Fibroblast of lung (primary cell): ENCODE data around the gene TTLL7. TPM values are rescaled to one million over a fixed set of nuclear protein-coding genes. Genes with fewer than 3 reads are reported as not detected.

ENCODE experiments used
- DNase-seq, 2 donors: peaks; one replicate each; pipeline versions ENCODE4 v3.0.0 to v3.0.0-alpha.2; 2010; ENCODE audit warnings: low read depth in 2 of 2
- H2AFZ ChIP-seq: 2 replicates; pipeline ENCODE4 v1.5.1; 2012; ENCODE audit warnings: low read length, control low read depth, inconsistent platforms
- H3K27ac ChIP-seq: 2 replicates; pipeline ENCODE4 v1.5.1; 2011; ENCODE audit warnings: low read length, control low read depth; ENCODE audit not compliant: insufficient read depth
- H3K27me3 ChIP-seq: 2 replicates; pipeline ENCODE4 v1.5.1; 2011; ENCODE audit warnings: mild to moderate bottlenecking, low read length; ENCODE audit not compliant: control insufficient read depth, insufficient read depth
- H3K36me3 ChIP-seq: 2 replicates; pipeline ENCODE4 v1.5.1; 2011; ENCODE audit warnings: low read length; ENCODE audit not compliant: control insufficient read depth, insufficient read depth
- H3K4me1 ChIP-seq: 2 replicates; pipeline ENCODE4 v1.5.1; 2011; ENCODE audit warnings: low read length; ENCODE audit not compliant: control insufficient read depth, insufficient read depth; ENCODE audit errors: extremely low read depth
- H3K4me2 ChIP-seq: 2 replicates; pipeline ENCODE4 v1.5.1; 2011; ENCODE audit warnings: low read length, control low read depth; ENCODE audit not compliant: insufficient read depth; ENCODE audit errors: extremely low read depth
- H3K4me3 ChIP-seq, 4 experiments: fragments of 200-600 bp in 1 of 4; sonication (generic) in 1 of 4; replicated peaks in 1 of 4; 2 replicates each; pipeline ENCODE4 v1.5.1; 2011 to 2016; ENCODE audit warnings: low read length in 4 of 4, low read depth in 3 of 4, mild to moderate bottlenecking in 3 of 4, control low read depth in 2 of 4, inconsistent platforms in 1 of 4, mixed read lengths in 1 of 4; ENCODE audit not compliant: insufficient read depth in 1 of 4; ENCODE audit errors: control extremely low read depth in 1 of 4
- H3K79me2 ChIP-seq: 2 replicates; pipeline ENCODE4 v1.5.1; 2012; ENCODE audit warnings: mild to moderate bottlenecking, low read length, inconsistent platforms; ENCODE audit not compliant: control insufficient read depth, insufficient read depth
- H3K9ac ChIP-seq: 2 replicates; pipeline ENCODE4 v1.5.1; 2011; ENCODE audit warnings: mild to moderate bottlenecking, low read length, control low read depth; ENCODE audit not compliant: insufficient read depth
- H3K9me3 ChIP-seq: 2 replicates; pipeline ENCODE4 v1.5.1; 2012; ENCODE audit warnings: low read depth, low read length; ENCODE audit not compliant: control insufficient read depth, insufficient read depth
- H4K20me1 ChIP-seq: 2 replicates; pipeline ENCODE4 v1.5.1; 2011; ENCODE audit warnings: low read length; ENCODE audit not compliant: control insufficient read depth, insufficient read depth; ENCODE audit errors: extremely low read depth
- CTCF ChIP-seq, 2 donors: IDR thresholded peaks in 1 of 2; conservative IDR thresholded peaks in 1 of 2; 1 replicate in 1 of 2; 2 replicates in 1 of 2; pipeline ENCODE4 v1.5.1; 2011 to 2012; ENCODE audit warnings: low read length in 2 of 2, control low read depth in 1 of 2, inconsistent platforms in 1 of 2, low read depth in 1 of 2, mild to moderate bottlenecking in 1 of 2
- EZH2 ChIP-seq: IDR thresholded peaks from 2 replicates; pipeline ENCODE4 v1.5.1; 2012; ENCODE audit warnings: low read length, control low read depth, mild to moderate bottlenecking; ENCODE audit errors: missing control alignments
- polyA plus RNA-seq, 2 donors: library from polyadenylated mRNA; depleted of rRNA in 1 of 2; stranded (reverse) in 1 of 2; unstranded in 1 of 2; fragments of >200 nt; gene quantifications; 2 replicates each; pipeline ENCODE4 v1.2.1, GENCODE V29; 2011 to 2012; ENCODE audit warnings: missing spikeins in 1 of 2
- total RNA-seq: library from RNA; depleted of rRNA; stranded (reverse); fragments of >200 nt; gene quantifications from 2 replicates; pipeline ENCODE4 v1.2.1, GENCODE V29; 2014

The TTLL7 gene
- total and polyA plus RNA-seq, 2 donors (not counting 1 experiment from before 2014, with no cell fraction given), result 14.4 to 19.8 TPM

DNA sequence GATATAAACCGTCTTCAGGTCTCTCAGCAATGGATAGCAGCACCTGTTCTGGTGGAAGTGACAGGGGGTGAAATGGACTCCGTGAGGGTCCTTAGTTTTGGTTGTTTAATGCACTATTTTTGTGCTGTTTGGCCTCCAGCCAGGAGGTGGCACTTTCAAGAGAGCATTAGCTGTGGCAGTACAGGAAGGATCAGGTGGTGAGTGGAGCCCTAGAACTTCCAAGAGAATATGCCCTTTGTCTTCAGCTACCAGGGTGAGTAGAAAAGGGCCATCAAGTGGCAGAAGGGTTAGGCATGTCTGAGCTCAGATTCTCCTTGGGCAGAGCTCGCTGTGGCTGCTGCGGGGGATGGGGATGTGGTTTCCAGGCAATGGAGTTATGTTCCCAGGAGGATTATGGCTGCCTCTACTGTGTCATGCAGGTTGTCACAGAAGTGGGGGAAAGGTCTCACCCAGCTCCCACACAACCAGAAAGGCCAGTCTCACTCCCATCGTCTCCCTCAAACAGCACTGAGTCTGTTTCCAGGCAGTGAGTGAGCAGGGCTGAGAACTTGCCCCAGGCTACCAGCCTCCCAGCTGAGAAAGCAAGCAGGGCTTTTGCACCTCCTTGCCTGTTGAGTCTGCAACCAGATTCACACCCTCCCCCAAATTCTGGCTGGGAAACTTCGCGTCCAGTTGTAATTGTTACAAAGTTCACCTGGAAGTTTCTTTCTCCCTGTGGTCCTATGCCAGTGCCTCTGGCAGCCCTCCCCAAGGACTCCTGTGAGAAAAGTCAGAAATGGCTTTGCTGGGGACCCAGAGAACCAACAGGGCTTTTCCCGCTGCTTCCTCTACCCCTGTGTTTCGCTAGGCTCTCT, 39.1 kb upstream of the TTLL7 start:
- peaks cover 3% of the 10 kb centered on the region for H3K27me3 ChIP-seq
- H3K79me2 ChIP-seq, result no peaks in the 10 kb centered on the region
- H3K9me3 ChIP-seq, result no peaks in the 10 kb centered on the region
- TF ChIP-seq CTCF (conservative IDR thresholded peaks at IDR 0.05 in 1 of 2, IDR thresholded peaks at IDR 0.05 in 1 of 2; ENCODE audit: low read depth in 1 of 2, low read length in 2 of 2) (no peak), EZH2 (no peak)
- no peak overlapping the region for H3K4me2 ChIP-seq
- no peak for DNase-seq
- H2AFZ ChIP-seq, result no peak overlapping the region
- no peak overlapping the region for H3K27ac ChIP-seq
- no peak overlapping the region for H3K4me3 ChIP-seq
- H3K4me1 ChIP-seq, result no peaks in the 10 kb centered on the region
- H3K9ac ChIP-seq, result no peak overlapping the region
- H4K20me1 ChIP-seq, result no peaks in the 10 kb centered on the region
- H3K36me3 ChIP-seq, result no peaks in the 10 kb centered on the region

GRCh38 chr1:84031802-84032327, 32.9 kb upstream of the TTLL7 start:
- no peaks in the 10 kb centered on the region for H3K9me3 ChIP-seq
- H3K27me3 ChIP-seq, result peaks cover 6% of the 10 kb centered on the region
- no peaks in the 10 kb centered on the region for H3K4me1 ChIP-seq
- TF ChIP-seq EZH2 (no peak), CTCF (conservative IDR thresholded peaks at IDR 0.05 in 1 of 2, IDR thresholded peaks at IDR 0.05 in 1 of 2; ENCODE audit: low read depth in 1 of 2, low read length in 2 of 2) (no peak)
- H3K36me3 ChIP-seq, result no peaks in the 10 kb centered on the region
- no peak overlapping the region for H3K4me3 ChIP-seq
- H3K9ac ChIP-seq, result no peak overlapping the region
- H3K27ac ChIP-seq, result no peak overlapping the region
- no peaks in the 10 kb centered on the region for H4K20me1 ChIP-seq
- no peak overlapping the region for H2AFZ ChIP-seq
- no peak overlapping the region for H3K4me2 ChIP-seq
- DNase-seq, result no peak
- H3K79me2 ChIP-seq, result no peaks in the 10 kb centered on the region

DNA sequence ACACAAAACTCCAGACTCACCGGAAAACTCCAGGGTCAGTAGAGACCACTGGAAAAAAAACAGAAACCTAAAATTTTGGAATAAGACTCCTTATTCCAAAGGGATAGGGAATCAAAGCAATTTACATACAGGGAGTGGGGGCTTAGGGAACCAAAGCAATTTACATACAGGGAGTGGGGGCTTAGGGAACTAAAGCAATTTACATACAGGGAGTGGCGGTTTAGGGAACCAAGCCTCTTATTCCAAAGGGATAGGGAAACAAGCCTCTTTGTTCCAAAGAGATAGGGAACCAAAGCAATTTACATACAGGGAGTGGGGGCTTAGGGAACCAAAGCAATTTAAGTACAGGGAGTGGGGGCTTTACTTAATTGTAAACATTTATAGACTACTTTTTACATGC, 28.4 kb upstream of the TTLL7 start:
- H3K9ac ChIP-seq, result no peak overlapping the region
- DNase-seq, result no peak
- no peaks in the 10 kb centered on the region for H3K9me3 ChIP-seq
- H4K20me1 ChIP-seq, result no peaks in the 10 kb centered on the region
- H3K36me3 ChIP-seq, result no peaks in the 10 kb centered on the region
- no peak overlapping the region for H3K4me2 ChIP-seq
- H3K27ac ChIP-seq, result no peak overlapping the region
- H2AFZ ChIP-seq, result no peak overlapping the region
- no peaks in the 10 kb centered on the region for H3K79me2 ChIP-seq
- no peak overlapping the region for H3K4me3 ChIP-seq
- no peak for TF ChIP-seq EZH2
- TF ChIP-seq CTCF (conservative IDR thresholded peaks at IDR 0.05 in 1 of 2, IDR thresholded peaks at IDR 0.05 in 1 of 2; ENCODE audit: low read depth in 1 of 2, low read length in 2 of 2), result no peak
- no peaks in the 10 kb centered on the region for H3K4me1 ChIP-seq
- no peaks in the 10 kb centered on the region for H3K27me3 ChIP-seq
